ENCODE measurements around the gene CD248. TPM values are rescaled to one million over a fixed set of nuclear protein-coding genes. Genes with fewer than 3 reads are reported as not detected.
A peak's percentile ranks its signal among the peaks of the same experiment; 100 is the strongest.

The CD248 gene
- total RNA-seq, 1 donor from 2014 or later: 68.7 TPM

GRCh38 chr11:66294626-66295620, 21.9 kb downstream of the CD248 start:
- peaks cover 19% of the 10 kb centered on the region for H3K27me3 Mint-ChIP-seq (ENCODE audit: unreplicated experiment)
- H3K9me3 Mint-ChIP-seq (ENCODE audit: unreplicated experiment): no peaks in the 10 kb centered on the region
- DNase-seq (ENCODE audit: extremely low spot score, unreplicated experiment): no peak
- H3K27ac Mint-ChIP-seq (ENCODE audit: unreplicated experiment): no peak overlapping the region
- H3K36me3 Mint-ChIP-seq (ENCODE audit: unreplicated experiment): no peaks in the 10 kb centered on the region
- peaks cover 12% of the 10 kb centered on the region for H3K4me1 Mint-ChIP-seq (ENCODE audit: unreplicated experiment)
- H3K4me3 Mint-ChIP-seq (ENCODE audit: unreplicated experiment): no peak overlapping the region
- TF ChIP-seq CTCF (IDR thresholded peaks at IDR 0.05): no peak

GRCh38 chr11:66293777-66294625, 22.8 kb downstream of the CD248 start:
- no peaks in the 10 kb centered on the region for H3K36me3 Mint-ChIP-seq (ENCODE audit: unreplicated experiment)
- H3K4me1 Mint-ChIP-seq (ENCODE audit: unreplicated experiment): peaks cover 18% of the 10 kb centered on the region
- no peaks in the 10 kb centered on the region for H3K9me3 Mint-ChIP-seq (ENCODE audit: unreplicated experiment)
- no peak overlapping the region for H3K4me3 Mint-ChIP-seq (ENCODE audit: unreplicated experiment)
- TF ChIP-seq CTCF (IDR thresholded peaks at IDR 0.05): no peak
- peaks cover 19% of the 10 kb centered on the region for H3K27me3 Mint-ChIP-seq (ENCODE audit: unreplicated experiment)
- H3K27ac Mint-ChIP-seq (ENCODE audit: unreplicated experiment): no peak overlapping the region
- no peak for DNase-seq (ENCODE audit: extremely low spot score, unreplicated experiment)

GRCh38 chr11:66293352-66293751, 23.5 kb downstream of the CD248 start:
- peaks cover 19% of the 10 kb centered on the region for H3K27me3 Mint-ChIP-seq (ENCODE audit: unreplicated experiment)
- H3K4me1 Mint-ChIP-seq (ENCODE audit: unreplicated experiment): peaks cover 20% of the 10 kb centered on the region
- no peaks in the 10 kb centered on the region for H3K36me3 Mint-ChIP-seq (ENCODE audit: unreplicated experiment)
- DNase-seq (ENCODE audit: extremely low spot score, unreplicated experiment): no peak
- H3K27ac Mint-ChIP-seq (ENCODE audit: unreplicated experiment): no peak overlapping the region
- no peak for TF ChIP-seq CTCF (IDR thresholded peaks at IDR 0.05)
- H3K4me3 Mint-ChIP-seq (ENCODE audit: unreplicated experiment): no peak overlapping the region
- H3K9me3 Mint-ChIP-seq (ENCODE audit: unreplicated experiment): no peaks in the 10 kb centered on the region

- H3K4me1 Mint-ChIP-seq (ENCODE audit: unreplicated experiment): peaks cover 24% of the 10 kb centered on the region
- no peaks in the 10 kb centered on the region for H3K9me3 Mint-ChIP-seq (ENCODE audit: unreplicated experiment)
- peak overlapping the region; percentile 48 for H3K4me3 Mint-ChIP-seq (ENCODE audit: unreplicated experiment)
- no peak for TF ChIP-seq CTCF (IDR thresholded peaks at IDR 0.05)
- no peak for DNase-seq (ENCODE audit: extremely low spot score, unreplicated experiment)
- no peaks in the 10 kb centered on the region for H3K36me3 Mint-ChIP-seq (ENCODE audit: unreplicated experiment)
- H3K27me3 Mint-ChIP-seq (ENCODE audit: unreplicated experiment): peaks cover 19% of the 10 kb centered on the region
- H3K27ac Mint-ChIP-seq (ENCODE audit: unreplicated experiment): no peak overlapping the region
These were observed 24.1 kb downstream of the CD248 start for GRCh38 chr11:66292543-66293332.
